NOMO-1 (cell line): ENCODE results near the gene PTGES3.
A peak's percentile ranks its signal among the peaks of the same experiment; 100 is the strongest.
"Not testable (repeated sequence)": the region's sequence is repeated elsewhere in the genome, so short reads cannot be mapped to it uniquely, and the experiment has no call there.

Source experiments
- DNase-seq, 2 experiments: peaks; one replicate each; lab custom pipeline; 2025; ENCODE audit not compliant: unreplicated experiment in 2 of 2; lab: John Stamatoyannopoulos, UW

Gene PTGES3

GRCh38 chr12:56713345-56713744, 25.3 kb upstream of the PTGES3 start:
- DNase-seq = no peak

GRCh38 chr12:56709759-56710376, 21.8 kb upstream of the PTGES3 start:
- DNase-seq = no peak

DNA sequence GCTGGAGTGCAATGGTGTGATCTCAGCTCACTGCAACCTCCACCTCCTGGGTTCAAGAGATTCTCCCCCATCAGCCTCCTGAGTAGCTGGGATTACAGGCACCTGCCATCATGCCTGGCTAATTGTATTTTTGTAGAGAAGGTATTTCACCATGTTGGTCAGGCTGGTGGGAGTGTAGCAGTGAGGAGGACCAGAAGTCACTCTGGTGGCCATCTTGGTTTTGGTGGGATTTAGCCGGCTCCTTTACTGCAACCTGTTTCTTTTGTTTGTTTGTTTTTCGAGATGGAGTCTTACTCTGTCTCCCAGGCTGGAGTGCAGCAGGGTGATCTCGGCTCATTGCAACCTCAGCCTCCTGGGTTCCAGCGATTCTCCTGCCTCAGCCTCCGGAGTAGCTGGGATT, 16.4 kb upstream of the PTGES3 start:
- DNase-seq = not testable (repeated sequence)

- DNase-seq = peak; percentile 29 to 46
Observed at GRCh38 chr12:56699020-56699661, 11.1 kb upstream of the PTGES3 start.

GRCh38 chr12:56695327-56696101, 7.4 kb upstream of the PTGES3 start:
- no peak for DNase-seq

DNA sequence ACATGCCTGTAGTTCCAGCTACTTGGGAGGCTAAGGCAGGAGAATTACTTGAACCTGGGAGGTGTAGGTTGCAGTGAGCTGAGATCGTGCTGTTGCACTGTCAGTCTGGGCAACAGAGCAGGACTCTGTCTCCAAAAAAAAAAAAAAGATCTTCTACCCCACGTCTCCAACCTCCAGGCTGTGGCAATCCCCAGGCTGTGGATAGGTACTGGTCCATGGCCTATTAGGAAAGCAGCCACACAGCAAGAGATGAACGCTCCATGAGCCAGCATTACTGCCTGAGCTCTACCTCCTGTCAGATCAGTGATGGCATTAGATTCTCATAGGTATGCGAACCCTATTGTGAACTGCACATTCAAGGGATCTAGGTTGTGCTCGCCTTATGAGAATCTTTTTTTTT, 6.1 kb upstream of the PTGES3 start:
- DNase-seq = no peak

DNA sequence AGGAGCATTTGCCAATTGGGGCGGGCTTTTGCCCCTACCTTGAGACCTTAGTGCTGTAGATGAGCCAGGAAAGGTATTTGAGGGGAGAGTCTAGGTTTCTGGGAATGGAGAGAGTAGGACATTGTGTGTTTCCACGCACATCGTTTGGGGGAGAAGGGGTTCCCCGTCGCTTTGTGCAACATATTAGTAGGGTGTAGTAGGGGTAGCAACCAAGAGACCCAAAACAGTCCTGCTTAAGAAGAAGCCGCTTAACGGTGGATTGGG, 694 bp upstream of the PTGES3 start:
- DNase-seq = no peak

DNA sequence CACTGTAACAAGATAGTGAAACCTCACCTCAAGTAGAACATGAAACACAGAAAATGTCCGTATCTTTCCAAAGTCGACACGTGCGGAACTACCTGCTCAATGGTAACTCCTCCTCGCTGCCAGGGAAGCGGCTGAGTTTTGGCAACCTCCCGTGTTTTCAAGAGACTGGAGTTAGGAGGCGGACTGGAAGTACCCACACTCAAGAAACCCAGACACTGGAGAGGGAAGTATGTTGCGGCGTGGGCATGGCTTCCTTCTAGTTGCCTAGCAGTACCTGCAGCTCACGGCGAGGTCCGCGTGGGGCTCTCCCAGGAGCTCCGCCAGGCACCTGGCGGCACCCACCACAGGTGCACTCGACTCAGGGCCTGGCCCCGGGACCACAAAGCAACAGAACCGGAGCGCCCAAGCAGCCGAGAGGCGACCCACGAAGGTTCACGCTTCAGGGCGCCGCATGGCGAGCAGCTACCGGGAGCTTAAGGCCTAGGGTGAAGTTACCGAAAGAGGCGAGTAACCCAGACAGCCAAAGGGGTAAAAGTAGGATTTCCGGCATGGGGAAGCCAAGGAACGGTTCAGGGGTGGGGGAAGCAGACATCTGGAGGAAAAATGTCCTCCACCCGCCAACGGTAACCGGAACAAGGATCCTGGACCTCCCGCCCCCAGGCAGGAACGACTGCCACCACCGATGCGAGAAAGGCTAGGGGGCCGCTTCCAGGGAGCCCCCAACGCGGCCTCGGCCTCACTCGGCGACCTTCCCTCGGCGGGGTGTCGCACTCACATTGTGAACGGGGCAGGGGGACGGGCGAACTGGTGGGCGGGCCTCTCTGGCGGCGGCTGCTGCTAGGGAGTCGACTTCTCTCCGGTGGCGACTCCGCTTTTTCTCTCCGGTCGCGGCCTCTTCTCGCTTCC, 608 bp downstream of the PTGES3 start:
- peak; percentile 21 to 43 for DNase-seq

DNA sequence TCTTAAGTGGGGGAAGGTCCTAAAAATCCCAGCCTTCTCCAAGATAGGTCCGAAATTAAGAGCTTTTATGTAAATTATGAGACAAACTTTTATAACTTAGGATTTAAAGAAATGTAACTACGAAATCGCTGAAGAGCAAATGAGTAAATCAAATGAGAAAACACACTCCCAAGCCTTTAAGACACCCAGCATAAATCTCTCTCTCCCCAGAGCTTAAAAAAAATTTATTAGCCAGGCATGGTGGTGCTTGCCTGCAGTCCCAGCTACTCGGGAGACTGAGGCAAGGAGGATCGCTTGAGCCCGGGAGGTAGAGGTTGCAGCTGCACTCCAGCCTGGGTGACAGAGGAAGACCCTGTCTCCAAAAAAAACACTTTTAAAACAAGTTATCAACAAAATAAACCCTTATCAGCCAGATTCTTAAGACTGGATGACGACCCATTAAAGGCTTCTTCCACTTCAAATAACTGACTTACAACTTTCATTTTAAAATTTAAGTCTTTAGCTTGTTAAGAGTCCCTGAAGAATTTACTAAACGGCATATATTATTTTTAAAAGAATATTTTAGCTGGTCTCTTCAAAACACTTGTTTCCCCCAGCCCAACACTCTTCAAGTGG, 3.2 kb downstream of the PTGES3 start:
- DNase-seq = no peak

DNA sequence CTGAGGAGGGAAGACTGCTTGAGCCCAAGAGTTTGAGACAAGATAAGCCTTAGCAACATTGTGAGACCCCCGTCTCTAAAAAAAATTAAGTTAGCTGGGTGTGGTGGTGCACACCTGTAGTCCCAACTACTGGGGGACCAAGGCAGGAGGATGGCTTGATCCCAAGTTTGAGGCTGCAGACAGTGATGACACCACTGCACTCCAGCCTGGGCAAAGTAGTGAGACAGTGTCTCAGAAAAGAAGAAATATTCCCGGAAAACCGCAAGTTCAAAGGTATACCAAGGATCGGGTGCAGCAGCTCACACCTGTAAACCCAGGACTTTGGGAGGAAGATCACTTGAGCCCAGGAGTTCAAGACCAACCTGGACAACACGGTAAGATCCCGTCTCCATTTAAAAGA, 5.8 kb downstream of the PTGES3 start:
- no peak for DNase-seq

DNA sequence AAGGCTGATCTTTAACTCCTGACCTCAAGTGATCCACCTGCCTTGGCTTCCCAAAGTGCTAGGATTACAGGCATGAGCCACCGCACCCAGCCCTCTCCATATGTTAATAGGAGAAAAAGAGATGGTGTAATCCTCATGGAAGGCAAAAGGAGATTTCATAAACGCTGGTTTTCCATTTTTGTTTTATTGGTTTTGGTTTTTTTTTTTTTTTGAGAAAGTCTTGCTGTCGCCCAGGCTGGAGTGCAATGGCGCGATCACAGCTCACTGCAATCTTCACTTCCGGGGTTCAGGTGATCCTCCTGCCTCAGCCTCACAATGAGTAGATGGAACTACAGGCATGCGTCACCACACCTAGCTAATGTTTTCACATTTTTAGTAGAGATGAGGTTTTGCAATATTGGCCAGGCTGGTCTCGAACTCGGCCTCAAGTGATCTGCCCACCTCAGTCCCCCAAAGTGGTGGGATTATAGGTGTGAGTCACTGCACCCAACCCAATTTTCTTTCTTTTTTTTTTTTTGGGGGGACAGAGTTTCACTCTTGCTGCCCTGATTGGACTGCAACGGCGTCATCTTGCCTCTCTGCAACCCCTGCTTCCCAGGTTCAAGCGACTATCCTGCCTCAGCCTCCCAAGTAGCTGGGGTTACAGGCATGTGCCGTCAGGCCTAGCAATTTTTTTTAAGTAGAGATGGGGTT, 8.1 kb downstream of the PTGES3 start:
- no peak for DNase-seq

- no peak for DNase-seq
Observed at GRCh38 chr12:56678852-56679251, 9.2 kb downstream of the PTGES3 start.

- DNase-seq = no peak
Observed at GRCh38 chr12:56677680-56678079, 10.4 kb downstream of the PTGES3 start.

GRCh38 chr12:56676851-56677580, 11.1 kb downstream of the PTGES3 start:
- DNase-seq = no peak

GRCh38 chr12:56671608-56672007, 16.5 kb downstream of the PTGES3 start:
- DNase-seq = no peak

GRCh38 chr12:56670836-56671235, 17.2 kb downstream of the PTGES3 start:
- DNase-seq = no peak

DNA sequence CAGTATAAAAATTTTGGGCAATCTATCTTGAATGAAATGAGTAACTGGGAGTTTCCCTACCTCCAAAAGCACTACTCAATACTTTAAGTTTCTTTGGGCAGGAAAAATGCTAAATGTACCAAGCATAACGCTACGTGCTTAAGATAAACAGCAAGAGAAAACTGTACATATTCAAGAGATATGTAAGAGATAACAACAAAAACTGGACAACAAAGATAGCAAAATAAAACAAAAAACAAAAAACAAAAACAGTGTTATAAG, 20.0 kb downstream of the PTGES3 start:
- DNase-seq = no peak

DNA sequence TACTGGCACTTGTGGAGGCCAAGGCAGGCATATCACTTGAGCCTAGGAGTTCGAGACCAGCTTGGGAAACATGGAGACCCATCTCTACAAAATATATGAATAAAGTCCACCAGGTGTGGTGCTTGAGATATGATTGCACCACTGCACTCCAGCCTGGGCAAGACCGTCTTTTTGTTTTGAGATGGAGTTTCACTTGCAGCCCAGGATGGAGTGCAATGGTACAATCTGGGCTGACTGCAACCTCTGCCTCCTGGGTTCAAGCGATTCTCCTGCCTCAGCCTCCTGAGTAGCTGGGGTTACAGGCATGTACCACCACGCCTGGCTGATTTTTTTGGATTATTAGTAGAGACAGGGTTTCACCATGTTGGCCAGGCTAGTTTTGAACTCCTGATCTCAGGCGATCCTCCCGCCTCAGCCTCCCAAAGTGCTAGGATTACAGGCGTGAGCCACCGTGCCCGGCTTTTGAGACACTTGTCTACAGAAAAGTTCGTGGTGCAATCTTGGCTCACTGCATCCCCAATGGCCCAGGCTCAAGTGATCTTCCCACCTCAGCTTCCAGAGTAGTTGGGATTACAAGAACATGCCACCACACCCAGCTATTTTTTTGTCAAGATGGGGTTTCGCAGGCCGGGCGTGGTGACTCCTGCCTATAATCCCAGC, 26.0 kb downstream of the PTGES3 start:
- DNase-seq = no peak

GRCh38 chr12:56661560-56661959, 26.5 kb downstream of the PTGES3 start:
- DNase-seq = no peak
